Panc1 (cell line): ENCODE results near the gene TARS1. TPM values are rescaled to one million over a fixed set of nuclear protein-coding genes. Genes with fewer than 3 reads are reported as not detected.

Experiments used
- ATAC-seq: fragments of 200-7000 bp; cut with Tn5 transposase; 2 replicates; pipeline ENCODE4 v1.9.1; 2020; ENCODE audit warnings: mild to moderate bottlenecking, moderate library complexity
- BruUV-seq: library from RNA; stranded (reverse); fragments of 400-500 nt; replicated peaks from 2 replicates; lab custom pipeline; 2021; lab: Mats Ljungman, UMichigan
- CTCF ChIA-PET: fragments of 300-600 bp; sonication (Branson Sonifier 250); formaldehyde crosslinking; loops from one replicate; lab custom pipeline; 2022; ENCODE audit warnings: antibody characterized with exemption; lab: Charles Lee
- POLR2A ChIA-PET: fragments of 300-600 bp; sonication (Branson Sonifier 250); formaldehyde crosslinking; loops from one replicate; lab custom pipeline; 2022; ENCODE audit warnings: antibody characterized with exemption; lab: Charles Lee
- DNase-seq: peaks from one replicate; pipeline ENCODE4 v3.0.0-alpha.2; 2010; ENCODE audit warnings: low read depth, low spot score
- H3K27ac ChIP-seq: 2 replicates; pipeline ENCODE4 v1.5.1; 2011; ENCODE audit warnings: mild to moderate bottlenecking, low read length, inconsistent platforms
- H3K27me3 ChIP-seq: fragments of 200-500 bp; sonication (Bioruptor generic); 2 replicates; pipeline ENCODE4 v1.6.0; 2014; ENCODE audit warnings: low read length, inconsistent platforms; ENCODE audit not compliant: control insufficient read depth, insufficient read depth
- H3K36me3 ChIP-seq: fragments of 200-500 bp; sonication (Bioruptor generic); 2 replicates; pipeline ENCODE4 v1.5.1; 2014; ENCODE audit warnings: inconsistent platforms, mild to moderate bottlenecking, low read length, moderate library complexity; ENCODE audit not compliant: control insufficient read depth, insufficient read depth
- H3K4me1 ChIP-seq: 2 replicates; pipeline ENCODE4 v1.5.1; 2011; ENCODE audit warnings: inconsistent platforms, mild to moderate bottlenecking, low read length, moderate library complexity; ENCODE audit not compliant: control insufficient read depth, insufficient read depth
- H3K4me3 ChIP-seq, 2 experiments: 2 replicates each; pipeline ENCODE4 v1.5.1; 2011 to 2012; ENCODE audit warnings: low read depth in 2 of 2, low read length in 2 of 2, mild to moderate bottlenecking in 2 of 2, inconsistent platforms in 1 of 2, moderate library complexity in 1 of 2
- H3K9me3 ChIP-seq: fragments of 200-500 bp; sonication (Bioruptor generic); 2 replicates; pipeline ENCODE4 v1.5.1; 2014; ENCODE audit warnings: low read depth, mild to moderate bottlenecking, inconsistent platforms, low read length, moderate library complexity; ENCODE audit not compliant: control insufficient read depth, insufficient read depth
- CTCF ChIP-seq: fragments of 450-650 bp; IDR thresholded peaks from 2 replicates; pipeline ENCODE4 v1.5.1; 2017; ENCODE audit warnings: mild to moderate bottlenecking
- POLR2AphosphoS5 ChIP-seq: IDR thresholded peaks from 2 replicates; pipeline ENCODE4 v1.6.1; 2012; ENCODE audit warnings: mild to moderate bottlenecking, low read depth, low read length, moderate library complexity
- REST ChIP-seq, 2 experiments: IDR thresholded peaks; 2 replicates each; pipeline ENCODE4 v1.6.1; 2011 to 2012; ENCODE audit warnings: low read depth in 2 of 2, control low read depth in 1 of 2, low read length in 1 of 2, mild to moderate bottlenecking in 1 of 2, moderate library complexity in 1 of 2; ENCODE audit not compliant: insufficient read depth in 1 of 2
- SIN3A ChIP-seq: IDR thresholded peaks from 2 replicates; pipeline ENCODE4 v1.6.1; 2012; ENCODE audit warnings: low read depth, mild to moderate bottlenecking, low read length, moderate library complexity, borderline replicate concordance; ENCODE audit not compliant: insufficient read depth
- TCF7L2 ChIP-seq: IDR thresholded peaks from 2 replicates; pipeline ENCODE4 v1.6.1; 2011; ENCODE audit warnings: mild to moderate bottlenecking, low read depth, low read length, inconsistent platforms
- in situ Hi-C: cut with HindIII; loops from 2 replicates; pipeline ENCODE4 v1.10.0; 2016; ENCODE audit warnings: low sequenced_read_pairs, low pct_unique_long_range_greater_than_20kb
- intact Hi-C: fragments of 100-400 bp; cut with micrococcal nuclease; formaldehyde crosslinking; loops from one replicate; pipeline ENCODE4 v1.10.0; 2022; ENCODE audit not compliant: unreplicated experiment
- total RNA-seq: library from RNA; stranded (reverse); gene quantifications from one replicate; pipeline ENCODE4 v1.2.1, GENCODE V29; 2021; ENCODE audit not compliant: unreplicated experiment

Gene TARS1
- total RNA-seq, 1 experiment from 2014 or later: 258 TPM

DNA sequence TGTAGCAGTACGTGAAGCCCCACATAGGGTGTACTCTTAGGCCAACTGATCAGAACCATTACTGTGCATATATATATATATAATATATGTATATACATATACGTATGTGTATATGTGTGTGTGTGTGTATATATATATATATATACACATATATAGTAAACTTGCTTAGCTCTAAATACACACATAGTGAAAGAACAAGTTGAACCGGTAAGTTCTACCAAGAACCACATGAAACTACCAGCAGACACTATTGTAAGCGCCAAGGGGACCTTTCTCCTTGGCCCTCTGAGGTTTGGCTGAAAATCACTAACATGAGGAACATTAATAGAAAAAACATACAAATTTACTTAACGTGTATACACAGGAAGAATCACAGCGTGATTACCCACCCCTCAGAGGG is 1.8 kb upstream of the TARS1 start:
- CTCF ChIA-PET: interaction anchor here (0.6 kb wide), 1 partner anchor 1026 kb away, joined by 3 read pairs; no protein-coding TSS in a partner anchor
- peak overlapping the region; percentile 96 to 99 for H3K4me3 ChIP-seq
- intact Hi-C loops (loop anchor here (5.0 kb wide), 1 partner anchor 493 kb away; no protein-coding TSS in a partner anchor), in situ Hi-C loops (no loop called here)
- BruUV-seq: no TSS peak
- DNase-seq (no peak), ATAC-seq (no peak)
- H3K27me3 ChIP-seq: no peaks in the 10 kb centered on the region
- peaks cover 12% of the 10 kb centered on the region for H3K36me3 ChIP-seq
- no peaks in the 10 kb centered on the region for H3K9me3 ChIP-seq
- H3K27ac ChIP-seq: peak overlapping the region; percentile 99
- TF ChIP-seq REST (IDR thresholded peaks at IDR 0.05; ENCODE audit: insufficient read depth in 1 of 2, low read depth in 2 of 2, low read length in 1 of 2): no peak
- TF ChIP-seq TCF7L2: no peak
- no peak for TF ChIP-seq SIN3A
- TF ChIP-seq POLR2AphosphoS5: no peak
- TF ChIP-seq CTCF: no peak
- POLR2A ChIA-PET: no interaction called here
- H3K4me1 ChIP-seq: peaks cover 6% of the 10 kb centered on the region; the same call in 1 of the 2 replicates

GRCh38 chr5:33439905-33440481 is 772 bp upstream of the TARS1 start:
- Histone ChIP-seq H3K36me3 (peaks cover 21% of the 10 kb centered on the region), H3K4me1 (peaks cover 13% of the 10 kb centered on the region; the same call in 1 of the 2 replicates), H3K9me3 (no peaks in the 10 kb centered on the region), H3K27me3 (no peaks in the 10 kb centered on the region), H3K27ac (peak overlapping the region; percentile 99), H3K4me3 (peak overlapping the region; percentile 96 to 99)
- peak; percentile 53 for ATAC-seq
- intact Hi-C loops: loop anchor here (5.0 kb wide), 1 partner anchor 492 kb away; no protein-coding TSS in a partner anchor
- no peak for DNase-seq
- ChIA-PET CTCF (no interaction called here), POLR2A (no interaction called here)
- in situ Hi-C loops: no loop called here
- TSS peak; percentile 84 for BruUV-seq
- TF ChIP-seq REST (IDR thresholded peaks at IDR 0.05; ENCODE audit: insufficient read depth in 1 of 2, low read depth in 2 of 2, low read length in 1 of 2) (no peak), CTCF (no peak), TCF7L2 (no peak), POLR2AphosphoS5 (no peak), SIN3A (no peak)
